ENCODE data around the gene CCDC47. TPM values are rescaled to one million over a fixed set of nuclear protein-coding genes. Genes with fewer than 3 reads are reported as not detected.

Gene CCDC47
- total and polyA plus RNA-seq, 2 of the 13 experiments (the other 11 are each of a cell fraction or from before 2014, with no cell fraction given): 59.3 to 99.5 TPM

DNA sequence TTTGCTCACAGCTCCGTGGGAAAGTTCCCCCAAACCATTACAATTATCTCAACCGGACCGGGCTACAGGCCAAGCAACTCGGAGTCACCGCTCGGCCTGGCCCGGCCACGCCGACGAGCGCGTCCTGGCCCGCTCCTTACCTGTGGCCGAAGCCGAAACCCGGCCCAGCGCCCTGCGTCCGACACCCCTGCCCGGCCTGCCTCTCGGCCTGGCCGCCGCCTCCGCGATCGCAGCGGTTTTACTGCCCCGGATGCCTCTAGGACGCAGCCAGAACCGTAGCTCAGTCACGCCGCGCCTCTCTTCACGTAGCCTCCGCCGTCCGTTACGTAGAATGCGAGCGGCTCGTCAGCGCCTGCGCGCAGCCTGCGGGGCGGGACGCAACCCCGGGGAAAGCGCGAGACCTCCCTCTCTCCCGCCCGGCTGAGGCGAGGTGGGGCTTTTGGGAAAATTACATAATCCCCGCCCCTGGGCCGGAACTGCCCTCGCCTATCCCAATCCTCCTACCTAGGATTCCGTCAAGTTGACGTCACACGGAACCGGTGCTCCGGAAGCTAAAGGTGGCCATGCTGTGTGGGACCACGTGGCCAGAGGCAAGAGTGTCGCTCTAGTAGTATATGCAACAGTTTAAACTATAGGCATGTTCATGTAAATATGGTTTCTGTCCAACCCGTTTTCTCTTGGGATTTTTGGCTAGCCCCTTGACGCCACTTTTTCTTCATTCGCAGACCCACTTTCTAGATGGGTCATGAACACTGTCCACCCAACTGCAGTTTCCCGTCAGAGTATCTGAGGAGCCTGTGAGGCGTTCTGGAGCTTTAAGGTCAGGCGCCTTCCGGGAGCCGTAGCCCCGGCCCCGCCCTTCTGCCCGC lies at the start of gene CCDC47 (continued):
- TF ChIP-seq, protein P1, sequence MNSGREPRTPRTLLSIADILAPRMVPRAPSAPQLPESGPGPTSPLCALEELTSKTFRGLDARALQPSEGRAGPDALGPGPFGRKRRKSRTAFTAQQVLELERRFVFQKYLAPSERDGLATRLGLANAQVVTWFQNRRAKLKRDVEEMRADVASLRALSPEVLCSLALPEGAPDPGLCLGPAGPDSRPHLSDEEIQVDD (CRISPR knock-in tag; IDR thresholded peaks at IDR 0.05; ENCODE audit: borderline replicate concordance): peak; percentile 96
- TF ChIP-seq TAF15 (IDR thresholded peaks at IDR 0.05; ENCODE audit: low read depth, low read length, poor library complexity, severe bottlenecking): peak; percentile 83
- TF ChIP-seq DRAP1 (CRISPR knock-in tag; IDR thresholded peaks at IDR 0.05): peak; percentile 87
- peak; percentile 94 for TF ChIP-seq ATF7 (IDR thresholded peaks at IDR 0.05)
- peak; percentile 99 for TF ChIP-seq ATF7 (CRISPR knock-in tag; IDR thresholded peaks at IDR 0.05)
- peak; percentile 98; the same call in 1 of the 2 replicates for TF ChIP-seq ZNF383 (CRISPR knock-in tag; IDR thresholded peaks at IDR 0.05; ENCODE audit: borderline replicate concordance)
- TF ChIP-seq FLYWCH1 (CRISPR knock-in tag; IDR thresholded peaks at IDR 0.05): no peak
- TF ChIP-seq HDAC1 (CRISPR knock-in tag; IDR thresholded peaks at IDR 0.05): peak; percentile 99
- TF ChIP-seq KMT2A (CRISPR knock-in tag; IDR thresholded peaks at IDR 0.05): peak; percentile 96
- TF ChIP-seq KDM6A (CRISPR knock-in tag; IDR thresholded peaks at IDR 0.05; ENCODE audit: low read depth): 0 out of 2 replicates have a peak, but pooled peaks have one; percentile 46
- peak; percentile 21; the same call in 1 of the 2 replicates for TF ChIP-seq ZNF558 (CRISPR knock-in tag; IDR thresholded peaks at IDR 0.05; ENCODE audit: borderline replicate concordance)
- TF ChIP-seq ZSCAN20 (CRISPR knock-in tag; IDR thresholded peaks at IDR 0.05; ENCODE audit: borderline replicate concordance): peak; percentile 80; the same call in 1 of the 2 replicates
- peak; percentile 70 for TF ChIP-seq TBX2 (CRISPR knock-in tag; IDR thresholded peaks at IDR 0.05; ENCODE audit: borderline replicate concordance)
- peak; percentile 99 for TF ChIP-seq ZNF350 (CRISPR knock-in tag; IDR thresholded peaks at IDR 0.05; ENCODE audit: borderline replicate concordance, low read depth)
- TF ChIP-seq NFIB (CRISPR knock-in tag; IDR thresholded peaks at IDR 0.05; ENCODE audit: borderline replicate concordance): no peak
- no peak for TF ChIP-seq ZNF17 (CRISPR knock-in tag; IDR thresholded peaks at IDR 0.05)
- TF ChIP-seq ZNF777 (CRISPR knock-in tag; IDR thresholded peaks at IDR 0.05): peak; percentile 67
- peak; percentile 93; the same call in 1 of the 2 replicates for TF ChIP-seq ZNF225 (CRISPR knock-in tag; IDR thresholded peaks at IDR 0.05)
- TF ChIP-seq ZBTB40 (IDR thresholded peaks at IDR 0.05): peak; percentile 75
- TF ChIP-seq ZBTB40 (CRISPR knock-in tag; IDR thresholded peaks at IDR 0.05): peak; percentile 83
